GM19351 (cell line): ENCODE results near the gene ADCYAP1R1.

Experiments used
- ATAC-seq: cut with Tn5 transposase; IDR thresholded peaks from one replicate; pipeline ENCODE4 v1.9.1; 2021; ENCODE audit warnings: mild to moderate bottlenecking, moderate library complexity; ENCODE audit not compliant: unreplicated experiment

Gene ADCYAP1R1

GRCh38 chr7:31066516-31067130, 14.5 kb downstream of the ADCYAP1R1 start:
- no peak for ATAC-seq

GRCh38 chr7:31067491-31067890, 15.4 kb downstream of the ADCYAP1R1 start:
- ATAC-seq: no peak

GRCh38 chr7:31068006-31068675, 16.0 kb downstream of the ADCYAP1R1 start:
- no peak for ATAC-seq

- ATAC-seq: no peak
Observed at GRCh38 chr7:31069860-31070555, 17.9 kb downstream of the ADCYAP1R1 start.

GRCh38 chr7:31070991-31071644, 19.0 kb downstream of the ADCYAP1R1 start:
- no peak for ATAC-seq

GRCh38 chr7:31071645-31072029, 19.5 kb downstream of the ADCYAP1R1 start:
- no peak for ATAC-seq

- no peak for ATAC-seq
Observed at GRCh38 chr7:31073326-31074119, 21.4 kb downstream of the ADCYAP1R1 start.

- no peak for ATAC-seq
Observed at GRCh38 chr7:31074120-31074383, 21.9 kb downstream of the ADCYAP1R1 start.

GRCh38 chr7:31074403-31075085, 22.4 kb downstream of the ADCYAP1R1 start:
- ATAC-seq: no peak

- no peak for ATAC-seq
Observed at GRCh38 chr7:31075086-31075405, 22.9 kb downstream of the ADCYAP1R1 start.

GRCh38 chr7:31076051-31076450, 23.9 kb downstream of the ADCYAP1R1 start:
- ATAC-seq: no peak

- ATAC-seq: no peak
Observed at GRCh38 chr7:31076641-31077310, 24.7 kb downstream of the ADCYAP1R1 start.

GRCh38 chr7:31077484-31078362, 25.6 kb downstream of the ADCYAP1R1 start:
- ATAC-seq: no peak

- ATAC-seq: no peak
Observed at GRCh38 chr7:31078363-31078990, 26.4 kb downstream of the ADCYAP1R1 start.

GRCh38 chr7:31079126-31079823, 27.2 kb downstream of the ADCYAP1R1 start:
- no peak for ATAC-seq

GRCh38 chr7:31079824-31080511, 27.9 kb downstream of the ADCYAP1R1 start:
- no peak for ATAC-seq

- ATAC-seq: no peak
Observed at GRCh38 chr7:31080763-31081162, 28.7 kb downstream of the ADCYAP1R1 start.

- no peak for ATAC-seq
Observed at GRCh38 chr7:31082017-31082416, 29.9 kb downstream of the ADCYAP1R1 start.
